Activated T-cell treated with anti-CD3 and anti-CD28 coated beads, Interleukin-2, amount 50 U/mL, for 24 hours (primary cell): ENCODE results near the gene IGLL1.
"Not testable (repeated sequence)": the region's sequence is repeated elsewhere in the genome, so short reads cannot be mapped to it uniquely, and the experiment has no call there.

ENCODE experiments used
- DNase-seq: peaks from one replicate; pipeline ENCODE4 v3.0.0-alpha.2; 2020
- H3K27ac Mint-ChIP-seq: 2 replicates; pipeline ENCODE4 v1.8.0; 2020; ENCODE audit warnings: mild to moderate bottlenecking, mixed read lengths
- H3K27me3 Mint-ChIP-seq: 2 replicates; pipeline ENCODE4 v1.8.0; 2020; ENCODE audit warnings: mixed read lengths
- H3K36me3 Mint-ChIP-seq: 2 replicates; pipeline ENCODE4 v1.8.0; 2020; ENCODE audit warnings: low read depth, mixed read lengths
- H3K4me1 Mint-ChIP-seq: 2 replicates; pipeline ENCODE4 v1.8.0; 2020; ENCODE audit warnings: low read depth, mixed read lengths
- H3K4me3 Mint-ChIP-seq: 2 replicates; pipeline ENCODE4 v1.8.0; 2020; ENCODE audit warnings: mild to moderate bottlenecking, moderate library complexity, mixed read lengths
- H3K9me3 Mint-ChIP-seq: 2 replicates; pipeline ENCODE4 v1.8.0; 2020; ENCODE audit warnings: mixed read lengths

IGLL1 gene

GRCh38 chr22:23603266-23603665, 23.2 kb upstream of the IGLL1 start:
- H3K9me3 Mint-ChIP-seq = no peaks in the 10 kb centered on the region
- H3K27ac Mint-ChIP-seq = no peak overlapping the region
- H3K36me3 Mint-ChIP-seq = no peaks in the 10 kb centered on the region
- H3K27me3 Mint-ChIP-seq = no peaks in the 10 kb centered on the region
- no peak overlapping the region for H3K4me3 Mint-ChIP-seq
- DNase-seq = no peak
- no peaks in the 10 kb centered on the region for H3K4me1 Mint-ChIP-seq

- H3K27ac Mint-ChIP-seq = no peak overlapping the region
- H3K9me3 Mint-ChIP-seq = no peaks in the 10 kb centered on the region
- no peak for DNase-seq
- no peaks in the 10 kb centered on the region for H3K27me3 Mint-ChIP-seq
- peaks cover under 1% of the 10 kb centered on the region for H3K4me1 Mint-ChIP-seq
- no peaks in the 10 kb centered on the region for H3K36me3 Mint-ChIP-seq
- H3K4me3 Mint-ChIP-seq = no peak overlapping the region
These were observed 18.9 kb upstream of the IGLL1 start for GRCh38 chr22:23598805-23599518.

GRCh38 chr22:23597576-23598268, 17.6 kb upstream of the IGLL1 start:
- H3K9me3 Mint-ChIP-seq, H3K4me1 Mint-ChIP-seq, H3K27ac Mint-ChIP-seq, H3K36me3 Mint-ChIP-seq, DNase-seq, H3K27me3 Mint-ChIP-seq, H3K4me3 Mint-ChIP-seq: not testable (repeated sequence)

GRCh38 chr22:23595904-23596303, 15.8 kb upstream of the IGLL1 start:
- not testable (repeated sequence) for H3K27me3 Mint-ChIP-seq, H3K4me1 Mint-ChIP-seq, H3K27ac Mint-ChIP-seq, DNase-seq, H3K4me3 Mint-ChIP-seq, H3K9me3 Mint-ChIP-seq, H3K36me3 Mint-ChIP-seq

- Mint-ChIP-seq H3K27ac (no peak overlapping the region), H3K9me3 (no peaks in the 10 kb centered on the region), H3K4me3 (no peak overlapping the region), H3K27me3 (no peaks in the 10 kb centered on the region), H3K4me1 (peaks cover 2% of the 10 kb centered on the region), H3K36me3 (no peaks in the 10 kb centered on the region)
- DNase-seq = no peak
These were observed 11.8 kb upstream of the IGLL1 start for GRCh38 chr22:23591846-23592245.

GRCh38 chr22:23591201-23591791, 11.2 kb upstream of the IGLL1 start:
- H3K4me3 Mint-ChIP-seq = no peak overlapping the region
- no peaks in the 10 kb centered on the region for H3K27me3 Mint-ChIP-seq
- H3K4me1 Mint-ChIP-seq = peaks cover 2% of the 10 kb centered on the region
- DNase-seq = peak; percentile 68
- H3K9me3 Mint-ChIP-seq = no peaks in the 10 kb centered on the region
- no peaks in the 10 kb centered on the region for H3K36me3 Mint-ChIP-seq
- H3K27ac Mint-ChIP-seq = no peak overlapping the region

- no peaks in the 10 kb centered on the region for H3K4me1 Mint-ChIP-seq
- H3K27me3 Mint-ChIP-seq = peaks cover 23% of the 10 kb centered on the region
- H3K27ac Mint-ChIP-seq = no peak overlapping the region
- no peaks in the 10 kb centered on the region for H3K36me3 Mint-ChIP-seq
- no peak for DNase-seq
- no peaks in the 10 kb centered on the region for H3K9me3 Mint-ChIP-seq
- H3K4me3 Mint-ChIP-seq = no peak overlapping the region
These were observed 3.7 kb upstream of the IGLL1 start for GRCh38 chr22:23583836-23584235.

- H3K4me1 Mint-ChIP-seq = no peaks in the 10 kb centered on the region
- no peaks in the 10 kb centered on the region for H3K36me3 Mint-ChIP-seq
- H3K9me3 Mint-ChIP-seq = no peaks in the 10 kb centered on the region
- H3K27me3 Mint-ChIP-seq = peaks cover 30% of the 10 kb centered on the region
- no peak overlapping the region for H3K4me3 Mint-ChIP-seq
- DNase-seq = no peak
- no peak overlapping the region for H3K27ac Mint-ChIP-seq
These were observed 3.1 kb upstream of the IGLL1 start for GRCh38 chr22:23583153-23583552.

GRCh38 chr22:23581260-23581650, 1.2 kb upstream of the IGLL1 start:
- no peaks in the 10 kb centered on the region for H3K36me3 Mint-ChIP-seq
- peaks cover 2% of the 10 kb centered on the region for H3K4me1 Mint-ChIP-seq
- no peak for DNase-seq
- no peak overlapping the region for H3K27ac Mint-ChIP-seq
- H3K4me3 Mint-ChIP-seq = no peak overlapping the region
- H3K9me3 Mint-ChIP-seq = no peaks in the 10 kb centered on the region
- peaks cover 42% of the 10 kb centered on the region for H3K27me3 Mint-ChIP-seq

GRCh38 chr22:23580576-23581259, 628 bp upstream of the IGLL1 start:
- H3K27me3 Mint-ChIP-seq = peaks cover 47% of the 10 kb centered on the region
- H3K27ac Mint-ChIP-seq = no peak overlapping the region
- H3K4me3 Mint-ChIP-seq = no peak overlapping the region
- H3K36me3 Mint-ChIP-seq = no peaks in the 10 kb centered on the region
- no peak for DNase-seq
- H3K4me1 Mint-ChIP-seq = peaks cover 2% of the 10 kb centered on the region
- no peaks in the 10 kb centered on the region for H3K9me3 Mint-ChIP-seq

- H3K27ac Mint-ChIP-seq = no peak overlapping the region
- peaks cover 2% of the 10 kb centered on the region for H3K4me1 Mint-ChIP-seq
- no peak overlapping the region for H3K4me3 Mint-ChIP-seq
- peaks cover 50% of the 10 kb centered on the region for H3K27me3 Mint-ChIP-seq
- no peaks in the 10 kb centered on the region for H3K9me3 Mint-ChIP-seq
- DNase-seq = no peak
- H3K36me3 Mint-ChIP-seq = no peaks in the 10 kb centered on the region
These were observed 810 bp downstream of the IGLL1 start for GRCh38 chr22:23579280-23579679.

- H3K27me3 Mint-ChIP-seq = peaks cover 49% of the 10 kb centered on the region
- no peaks in the 10 kb centered on the region for H3K36me3 Mint-ChIP-seq
- no peak overlapping the region for H3K27ac Mint-ChIP-seq
- no peak for DNase-seq
- H3K4me1 Mint-ChIP-seq = peaks cover 2% of the 10 kb centered on the region
- H3K9me3 Mint-ChIP-seq = no peaks in the 10 kb centered on the region
- H3K4me3 Mint-ChIP-seq = no peak overlapping the region
These were observed 1.8 kb downstream of the IGLL1 start for GRCh38 chr22:23578306-23578705.

GRCh38 chr22:23576681-23577080, 3.4 kb downstream of the IGLL1 start:
- Mint-ChIP-seq H3K4me1 (peaks cover 2% of the 10 kb centered on the region), H3K27ac (no peak overlapping the region), H3K9me3 (no peaks in the 10 kb centered on the region), H3K36me3 (no peaks in the 10 kb centered on the region), H3K4me3 (no peak overlapping the region), H3K27me3 (peaks cover 44% of the 10 kb centered on the region)
- no peak for DNase-seq

- H3K9me3 Mint-ChIP-seq = no peaks in the 10 kb centered on the region
- H3K4me1 Mint-ChIP-seq = peaks cover 2% of the 10 kb centered on the region
- no peaks in the 10 kb centered on the region for H3K36me3 Mint-ChIP-seq
- no peak overlapping the region for H3K4me3 Mint-ChIP-seq
- H3K27me3 Mint-ChIP-seq = peaks cover 38% of the 10 kb centered on the region
- H3K27ac Mint-ChIP-seq = no peak overlapping the region
- no peak for DNase-seq
These were observed 4.5 kb downstream of the IGLL1 start for GRCh38 chr22:23575601-23576000.

- H3K27me3 Mint-ChIP-seq = peaks cover 37% of the 10 kb centered on the region
- peaks cover 2% of the 10 kb centered on the region for H3K4me1 Mint-ChIP-seq
- no peak overlapping the region for H3K4me3 Mint-ChIP-seq
- H3K36me3 Mint-ChIP-seq = no peaks in the 10 kb centered on the region
- no peaks in the 10 kb centered on the region for H3K9me3 Mint-ChIP-seq
- no peak for DNase-seq
- no peak overlapping the region for H3K27ac Mint-ChIP-seq
These were observed 5.2 kb downstream of the IGLL1 start for GRCh38 chr22:23574877-23575276.
